Ovary (tissue), 9 donors: ENCODE results near the gene MAP3K9. TPM values are rescaled to one million over a fixed set of nuclear protein-coding genes. Genes with fewer than 3 reads are reported as not detected.

Experiments
- DNase-seq, 5 donors: peaks; one replicate each; pipeline ENCODE4 v3.0.0-alpha.2; 2019 to 2020
- H3K27ac ChIP-seq, 2 donors: fragments of 200-600 bp; one replicate each; pipeline versions ENCODE4 v1.5.1 to v1.8.0; 2019 to 2022
- H3K27me3 ChIP-seq: fragments of 200-600 bp; one replicate; pipeline ENCODE4 v1.8.0; 2022
- H3K36me3 ChIP-seq: fragments of 200-600 bp; sonication (generic); one replicate; pipeline ENCODE4 v1.5.1; 2019
- H3K4me1 ChIP-seq: one replicate; pipeline ENCODE4 v1.8.1; 2013; ENCODE audit warnings: mild to moderate bottlenecking, moderate library complexity; ENCODE audit not compliant: insufficient read depth
- H3K4me3 ChIP-seq: fragments of 200-600 bp; sonication (generic); one replicate; pipeline ENCODE4 v1.5.1; 2017
- H3K9me3 ChIP-seq, 2 donors: fragments of 200-600 bp in 1 of 2; sonication (generic) in 1 of 2; one replicate each; pipeline versions ENCODE4 v1.5.1 to v1.8.1; 2013 to 2019; ENCODE audit warnings: mild to moderate bottlenecking in 1 of 2, moderate library complexity in 1 of 2
- CTCF ChIP-seq, 3 donors: fragments of 450-650 bp in 2 of 3; fragments of 200-600 bp in 1 of 3; IDR thresholded peaks; one replicate each; pipeline versions ENCODE4 v1.5.1 to v1.8.0; 2016 to 2022; ENCODE audit warnings: antibody characterized with exemption in 3 of 3, mild to moderate bottlenecking in 1 of 3
- EP300 ChIP-seq: sonication (generic); formaldehyde crosslinking; IDR thresholded peaks from one replicate; pipeline ENCODE4 v1.6.1; 2017; ENCODE audit warnings: antibody characterized with exemption
- POLR2A ChIP-seq: fragments of 450-650 bp; IDR thresholded peaks from one replicate; pipeline ENCODE4 v1.6.1; 2017; ENCODE audit warnings: antibody characterized with exemption, mild to moderate bottlenecking, moderate library complexity
- WGBS, 3 donors: extraction: QIAGEN DNeasy Blood & Tissue Kit in 1 of 3; methylation state at CpG; one replicate each; pipeline versions ENCODE4 v1.1.5 to v1.1.7; 2013 to 2017; 5-methylcytosine and 5-hydroxymethylcytosine counted together
- intact Hi-C, 4 donors: fragments of 100-400 bp; cut with DNase I; formaldehyde crosslinking; loops; one replicate each; pipeline versions ENCODE4 v1.11.0 to v1.15.1; 2022 to 2023
- polyA plus RNA-seq, 2 donors: library from polyadenylated mRNA; stranded (reverse); fragments of 200-250 nt in 1 of 2; fragments of 350-450 nt in 1 of 2; fragmentation: Illumina TruSeq in 1 of 2; extraction: RNeasy Lipid Tissue Mini Kit (QIAGEN cat#74804) in 1 of 2; gene quantifications; one replicate each; pipeline ENCODE4 v1.2.3, GENCODE V29; 2013 to 2014
- total RNA-seq, 7 donors: library from RNA; depleted of rRNA in 2 of 7; stranded (reverse); fragments of >200 nt in 2 of 7; fragmentation: NEBNext Ultra II Directional in 3 of 7; extraction: Animal tissue kit (Norgen Biotek cat#: 25700) in 3 of 7; gene quantifications; one replicate each; pipeline versions ENCODE4 v1.1.0 to v1.2.4, GENCODE V29; 2016 to 2023
- donor health status: DM: no; HTN: no; CAD: no; lungs with moderate emphysema.
- donor health status: DM: no; HTN: no; CAD: no.
- donor health status: Bipolar disorder and iron deficiency.
- donor health status: DM: yes; HTN: yes; CAD: no.
- donor health status: DM: no; HTN: no; CAD: no.
- donor health status: DM: yes; HTN: yes; CAD: no.

Gene MAP3K9
- total and polyA plus RNA-seq, 9 donors = 0.80 to 3.7 (median 1.9) TPM

DNA sequence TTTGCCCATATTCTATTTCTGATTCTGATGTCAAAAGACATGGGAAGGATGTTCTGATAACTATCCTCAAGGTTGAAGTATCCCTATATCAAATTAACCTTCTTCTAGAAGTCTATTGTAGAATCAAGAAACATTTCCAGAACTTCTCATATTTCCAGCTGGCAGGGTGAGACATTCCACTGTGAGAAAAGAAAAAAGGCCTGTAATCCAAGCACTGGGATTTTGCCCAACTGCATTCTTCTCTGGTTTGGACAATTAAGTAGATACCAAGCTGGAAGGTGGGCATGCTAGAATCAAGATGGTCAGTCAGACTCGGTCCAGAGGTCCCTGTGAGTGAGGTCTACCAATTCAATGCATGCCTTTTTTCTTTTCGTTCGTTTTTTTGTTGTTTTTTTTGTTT is 60.9 kb downstream of the MAP3K9 start:
- no peak overlapping the region for H3K27ac ChIP-seq

DNA sequence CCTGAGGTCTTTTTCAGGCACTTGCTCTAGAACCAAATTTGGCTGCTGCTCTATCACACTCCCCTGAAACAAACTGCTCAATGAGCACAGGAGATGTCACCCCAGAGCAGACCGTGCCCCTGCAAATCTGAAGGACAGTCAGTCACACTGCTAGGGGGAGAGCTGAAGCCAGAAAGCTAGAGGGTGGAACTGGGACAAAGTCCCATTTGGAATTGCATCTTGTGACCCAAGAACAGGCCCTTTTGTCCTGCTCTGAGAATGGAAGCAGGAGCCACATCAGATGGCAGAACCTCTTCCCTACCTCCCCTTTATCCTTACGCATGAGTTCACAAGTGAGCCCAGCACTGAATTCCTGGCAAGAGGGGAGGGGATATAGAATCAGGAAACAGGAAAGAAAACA is 64.7 kb downstream of the MAP3K9 start:
- WGBS, 3 donors = 88 to 92% (median 90%) methylated on average over 2 of the region's 2 CpGs
- no peak for DNase-seq
- H3K27ac ChIP-seq = no peak overlapping the region
- TF ChIP-seq CTCF (IDR thresholded peaks at IDR 0.05) (no peak), EP300 (no peak), POLR2A (no peak)
- no peaks in the 10 kb centered on the region for H3K9me3 ChIP-seq
- no peak overlapping the region for H3K4me3 ChIP-seq
- no peaks in the 10 kb centered on the region for H3K27me3 ChIP-seq
- H3K4me1 ChIP-seq = no peaks in the 10 kb centered on the region
- intact Hi-C loops = no loop called here
- no peaks in the 10 kb centered on the region for H3K36me3 ChIP-seq

More for the DNA sequence above, 60.9 kb downstream of the MAP3K9 start:
- Histone ChIP-seq H3K4me3 (no peak overlapping the region), H3K4me1 (no peaks in the 10 kb centered on the region), H3K36me3 (no peaks in the 10 kb centered on the region), H3K27me3 (no peaks in the 10 kb centered on the region), H3K9me3 (no peaks in the 10 kb centered on the region)
- DNase-seq = no peak
- intact Hi-C loops = no loop called here
- 61 to 85% (median 68%) methylated on average over 3 of the region's 3 CpGs for WGBS, 3 donors
- TF ChIP-seq POLR2A (no peak), CTCF (IDR thresholded peaks at IDR 0.05) (no peak), EP300 (no peak)

DNA sequence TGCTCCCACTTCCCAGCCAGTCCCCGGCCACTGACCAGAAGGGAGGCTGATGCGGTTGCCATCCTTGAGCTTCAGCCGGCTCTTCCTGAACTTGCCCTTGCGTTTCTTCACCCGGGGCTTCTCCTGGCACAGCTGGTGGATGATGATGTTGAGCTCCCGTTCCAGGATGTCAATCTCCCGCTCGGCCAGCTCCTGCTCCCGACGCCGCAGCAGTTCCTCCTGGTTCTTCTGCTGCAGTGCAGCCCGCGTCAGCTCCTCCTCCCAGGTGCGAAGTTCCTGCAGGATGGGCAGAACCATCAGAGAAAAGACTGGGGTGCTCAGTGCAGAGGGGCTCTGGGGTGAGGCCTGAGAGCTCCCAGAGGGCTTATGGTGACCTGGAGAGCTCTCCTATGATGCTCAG is 67.0 kb downstream of the MAP3K9 start:
- Histone ChIP-seq H3K27me3 (no peaks in the 10 kb centered on the region), H3K9me3 (no peaks in the 10 kb centered on the region), H3K27ac (no peak overlapping the region), H3K4me3 (no peak overlapping the region), H3K36me3 (no peaks in the 10 kb centered on the region), H3K4me1 (no peaks in the 10 kb centered on the region)
- WGBS, 3 donors = 91 to 94% (median 93%) methylated on average over 14 of the region's 14 CpGs
- intact Hi-C loops = no loop called here
- DNase-seq = no peak
- TF ChIP-seq CTCF (IDR thresholded peaks at IDR 0.05) = no peak
- TF ChIP-seq EP300 = no peak
- TF ChIP-seq POLR2A = no peak

GRCh38 chr14:70741482-70741881 is 67.8 kb downstream of the MAP3K9 start:
- 81 to 83% (median 82%) methylated on average over 6 of the region's 6 CpGs for WGBS, 3 donors
- H3K27me3 ChIP-seq = no peaks in the 10 kb centered on the region
- intact Hi-C loops = no loop called here
- TF ChIP-seq EP300 = no peak
- TF ChIP-seq POLR2A = no peak
- no peak for TF ChIP-seq CTCF (IDR thresholded peaks at IDR 0.05)
- H3K36me3 ChIP-seq = no peaks in the 10 kb centered on the region
- no peak overlapping the region for H3K4me3 ChIP-seq
- no peaks in the 10 kb centered on the region for H3K9me3 ChIP-seq
- H3K27ac ChIP-seq = no peak overlapping the region
- H3K4me1 ChIP-seq = no peaks in the 10 kb centered on the region
- no peak for DNase-seq

DNA sequence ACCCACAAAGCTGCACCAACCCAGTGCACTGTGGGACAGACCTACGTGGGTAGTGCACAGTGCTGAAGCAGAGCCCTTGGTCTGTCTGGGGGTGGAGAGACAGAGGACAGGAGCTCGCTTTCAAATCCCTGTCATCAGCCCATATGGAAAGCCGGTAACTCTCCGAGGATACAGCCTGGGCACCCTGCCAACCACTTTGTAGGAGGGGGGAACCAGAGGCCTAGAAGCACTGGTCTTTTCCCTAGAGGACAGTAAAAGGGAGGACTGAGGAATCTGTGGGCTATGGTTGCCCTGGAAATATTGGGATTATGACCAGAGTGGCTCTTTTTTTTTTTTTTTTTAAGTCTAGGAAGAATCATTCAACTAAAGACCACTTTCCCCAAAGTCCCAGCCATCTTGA is 74.3 kb downstream of the MAP3K9 start:
- 10 to 15% (median 12%) methylated on average over 4 of the region's 4 CpGs for WGBS, 3 donors
- intact Hi-C loops = no loop called here

More for the DNA sequence above, 74.3 kb downstream of the MAP3K9 start:
- Histone ChIP-seq H3K36me3 (no peaks in the 10 kb centered on the region), H3K9me3 (no peaks in the 10 kb centered on the region), H3K27me3 (no peaks in the 10 kb centered on the region), H3K4me3 (no peak overlapping the region), H3K27ac (no peak overlapping the region), H3K4me1 (no peaks in the 10 kb centered on the region)
- DNase-seq = peak in 1 of 5 donors; percentile 23
- TF ChIP-seq POLR2A = no peak
- TF ChIP-seq EP300 = no peak
- TF ChIP-seq CTCF (IDR thresholded peaks at IDR 0.05) = no peak
